GM19240 (cell line): ENCODE measurements around the gene ANKH.
A peak's percentile ranks its signal among the peaks of the same experiment; 100 is the strongest.

Experiments used
- DNase-seq: peaks from one replicate; pipeline ENCODE4 v3.0.0; 2011; ENCODE audit warnings: low spot score; ENCODE audit not compliant: insufficient read length

The ANKH gene

DNA sequence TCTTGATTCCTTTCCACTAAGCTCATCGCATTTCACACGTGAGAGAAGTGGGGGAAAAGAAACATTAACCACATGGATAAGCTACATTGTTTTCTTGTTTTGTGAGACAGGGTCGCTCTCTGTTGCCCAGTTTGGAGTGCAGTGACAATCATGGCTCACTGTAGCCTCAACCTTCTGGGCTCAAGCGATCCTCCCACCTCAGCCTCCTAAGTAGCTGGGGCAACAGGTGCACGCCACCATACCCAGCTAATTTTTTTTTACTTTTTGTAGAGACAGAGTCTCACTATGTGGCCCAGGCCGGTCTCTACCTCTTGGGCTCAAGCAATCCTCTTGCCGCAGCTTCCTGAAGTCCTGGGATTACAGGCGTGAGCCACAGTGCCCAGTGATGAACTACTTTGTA, 204.3 kb downstream of the ANKH start:
- DNase-seq = no peak

DNA sequence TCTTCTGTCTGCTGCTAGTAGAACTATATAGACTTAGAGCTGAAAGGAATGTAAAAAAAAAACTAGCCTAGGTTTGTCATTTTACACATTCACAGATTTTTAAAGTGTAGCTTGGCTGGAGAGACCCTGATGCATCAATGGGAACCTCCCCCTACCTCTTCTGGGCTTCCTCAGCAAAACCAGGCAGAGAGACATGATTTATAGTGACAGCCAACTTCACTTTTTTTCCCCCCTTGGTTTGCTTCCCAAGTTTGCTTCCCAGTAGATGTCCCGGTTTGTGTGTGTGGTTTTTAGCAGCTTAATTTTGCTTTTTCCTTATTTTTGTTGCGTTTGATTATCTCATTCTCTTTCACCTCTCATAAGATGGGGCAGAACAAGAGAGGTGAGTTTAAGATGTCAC, 205.2 kb downstream of the ANKH start:
- DNase-seq = no peak

DNA sequence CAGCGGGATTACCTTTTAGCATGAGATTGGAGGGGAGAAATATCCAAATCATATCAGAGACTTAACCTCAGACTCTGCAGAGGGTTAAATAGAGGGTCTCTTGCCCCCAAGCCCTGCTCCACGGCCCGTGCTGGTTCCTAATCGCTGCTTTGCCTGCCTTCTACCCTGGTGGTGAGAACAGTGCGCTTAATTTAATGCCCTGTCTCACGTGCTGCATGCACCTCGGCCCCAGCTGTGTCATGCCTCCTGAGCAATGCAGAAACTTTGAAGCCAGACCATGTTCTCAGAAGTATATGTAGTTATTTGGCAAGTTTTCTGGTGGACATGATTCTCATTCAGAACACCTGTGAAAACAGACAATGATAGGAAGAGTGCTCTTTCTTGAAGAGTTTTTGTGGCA, 205.6 kb downstream of the ANKH start:
- peak; percentile 50 for DNase-seq

- DNase-seq = no peak
These were observed 206.3 kb downstream of the ANKH start for GRCh38 chr5:14665101-14665822.

DNA sequence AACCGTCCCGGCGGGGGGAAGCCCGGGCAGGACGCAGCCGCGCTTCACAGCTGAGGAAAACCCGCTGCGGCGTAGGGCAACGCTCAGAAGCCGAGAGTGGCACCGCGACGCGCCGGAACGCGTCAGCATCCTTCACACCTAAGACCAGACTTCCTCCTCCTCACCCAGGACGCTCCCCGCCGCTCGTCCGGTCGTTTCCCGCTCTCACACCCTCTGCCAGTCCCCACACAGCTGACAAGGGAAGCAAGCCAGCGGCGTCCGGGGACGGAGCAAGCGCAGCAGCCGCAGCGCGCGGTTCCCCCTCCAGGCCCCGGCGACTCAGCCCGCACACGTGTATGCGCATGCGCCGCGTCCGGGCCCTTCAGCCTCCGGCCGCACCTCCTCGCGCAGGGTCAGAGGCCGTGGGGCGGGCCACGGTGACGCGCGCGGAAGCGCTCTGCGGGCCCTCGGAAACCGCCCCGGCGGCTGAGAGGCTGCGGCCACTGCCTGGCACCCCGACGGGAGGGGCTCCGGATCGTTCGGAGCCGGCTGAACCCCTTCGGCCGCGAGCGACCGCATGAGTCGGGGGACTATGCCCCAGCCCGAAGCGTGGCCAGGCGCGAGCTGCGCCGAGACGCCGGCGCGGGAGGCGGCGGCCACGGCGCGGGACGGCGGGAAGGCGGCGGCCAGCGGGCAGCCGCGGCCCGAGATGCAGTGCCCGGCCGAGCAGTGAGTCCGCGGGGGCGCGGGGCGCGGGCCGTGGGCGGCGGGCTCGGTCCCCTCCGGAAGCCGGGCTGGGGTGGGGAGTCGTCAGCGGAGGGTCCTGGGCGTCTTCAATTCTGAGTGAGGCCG, 207.1 kb downstream of the ANKH start, which contains the start of gene OTULIN:
OTULIN (plus strand) TSS at position 449 of the 831 bp plus-strand sequence; CDS start at position 557, 108 bp downstream.
- DNase-seq = peak; percentile 76

DNA sequence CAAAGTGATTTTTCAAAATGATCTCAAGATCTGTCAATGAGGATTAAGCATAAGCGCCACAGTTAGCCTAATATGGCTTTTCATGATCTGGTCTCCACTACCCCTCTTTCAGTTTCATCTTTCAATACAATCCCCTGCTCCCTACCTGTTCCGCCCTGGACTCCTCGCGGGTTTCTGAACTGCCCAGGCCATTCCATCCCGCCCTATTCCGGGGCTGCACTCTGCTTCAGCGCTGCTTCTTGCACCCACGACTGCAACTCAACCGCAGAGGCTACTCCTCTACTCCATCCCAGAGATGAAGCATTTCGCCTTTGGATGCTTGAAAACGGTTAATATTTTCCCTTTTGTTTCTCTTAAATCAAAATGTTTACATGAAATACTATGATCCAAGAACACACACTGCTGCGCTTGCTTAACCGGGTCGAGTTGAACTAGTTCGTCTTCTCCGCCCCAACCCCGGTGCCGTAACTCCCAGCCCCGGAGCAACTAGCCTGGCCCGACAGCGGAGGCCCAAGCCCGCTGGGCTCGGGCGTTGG, 207.8 kb downstream of the ANKH start:
- no peak for DNase-seq

GRCh38 chr5:14662721-14663260, 208.8 kb downstream of the ANKH start:
- DNase-seq = no peak

GRCh38 chr5:14660833-14661232, 210.7 kb downstream of the ANKH start:
- DNase-seq = no peak

DNA sequence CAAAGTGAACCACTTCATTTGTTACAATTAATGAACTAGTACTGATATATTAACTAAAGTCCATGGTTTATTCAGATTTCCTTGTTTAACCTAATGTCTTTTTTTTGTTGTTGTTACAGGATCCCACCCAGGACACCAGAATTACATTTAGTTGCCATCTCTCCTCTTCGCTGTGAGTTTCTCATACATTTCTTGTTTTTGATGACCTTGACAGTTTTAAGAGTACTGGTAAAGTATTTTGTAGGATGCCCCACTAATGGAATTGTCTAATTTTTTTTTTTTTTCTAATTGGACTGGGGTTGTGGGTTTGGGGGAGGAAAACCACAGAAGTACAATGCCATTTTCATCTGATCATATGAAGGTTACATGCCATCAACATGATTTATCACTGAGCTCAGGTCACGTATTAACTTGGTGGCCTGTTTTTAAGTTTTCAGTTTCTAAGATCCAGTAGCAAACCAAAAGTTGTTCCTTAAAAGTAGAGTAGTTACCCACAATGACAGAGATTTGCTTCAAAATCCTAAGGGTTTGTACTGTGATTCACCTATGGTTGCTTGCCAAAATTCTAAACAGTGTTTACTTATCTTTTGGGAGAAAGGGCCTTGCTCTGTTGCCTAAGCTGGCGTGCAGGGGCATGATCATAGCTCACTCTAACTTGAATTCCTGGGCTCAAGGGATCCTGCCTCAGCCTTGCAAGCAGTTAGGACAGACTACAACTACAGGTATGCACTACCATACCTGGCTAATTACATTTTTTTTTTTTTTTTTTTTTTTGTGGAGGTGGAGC, 211.6 kb downstream of the ANKH start:
- DNase-seq = no peak

- DNase-seq = no peak
These were observed 214.7 kb downstream of the ANKH start for GRCh38 chr5:14656898-14657297.

GRCh38 chr5:14655146-14655741, 216.3 kb downstream of the ANKH start:
- no peak for DNase-seq
